Measurements from ENCODE around the gene CACNG8.

CACNG8 gene

DNA sequence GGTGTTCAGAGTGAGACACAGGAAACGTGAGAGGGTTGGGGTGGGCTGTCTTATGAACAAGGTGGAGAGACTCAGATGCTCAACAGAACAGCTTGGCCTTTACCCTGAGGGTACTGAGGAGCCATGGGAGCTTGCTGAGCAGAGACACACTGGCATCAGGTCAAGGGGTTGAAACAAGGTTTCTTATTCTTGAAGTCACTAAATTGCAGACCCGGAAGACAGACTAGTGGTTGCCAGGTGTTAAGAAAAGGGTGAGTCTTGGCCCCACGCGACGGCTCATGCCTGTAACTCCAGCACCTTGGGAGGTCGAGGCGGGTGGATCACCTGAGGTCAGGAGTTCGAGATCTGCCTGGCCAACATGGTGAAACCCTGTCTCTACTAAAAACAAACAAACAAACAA lies 51.1 kb downstream of the CACNG8 start:
- DNase-seq (ENCODE audit: low read depth): no peak

DNA sequence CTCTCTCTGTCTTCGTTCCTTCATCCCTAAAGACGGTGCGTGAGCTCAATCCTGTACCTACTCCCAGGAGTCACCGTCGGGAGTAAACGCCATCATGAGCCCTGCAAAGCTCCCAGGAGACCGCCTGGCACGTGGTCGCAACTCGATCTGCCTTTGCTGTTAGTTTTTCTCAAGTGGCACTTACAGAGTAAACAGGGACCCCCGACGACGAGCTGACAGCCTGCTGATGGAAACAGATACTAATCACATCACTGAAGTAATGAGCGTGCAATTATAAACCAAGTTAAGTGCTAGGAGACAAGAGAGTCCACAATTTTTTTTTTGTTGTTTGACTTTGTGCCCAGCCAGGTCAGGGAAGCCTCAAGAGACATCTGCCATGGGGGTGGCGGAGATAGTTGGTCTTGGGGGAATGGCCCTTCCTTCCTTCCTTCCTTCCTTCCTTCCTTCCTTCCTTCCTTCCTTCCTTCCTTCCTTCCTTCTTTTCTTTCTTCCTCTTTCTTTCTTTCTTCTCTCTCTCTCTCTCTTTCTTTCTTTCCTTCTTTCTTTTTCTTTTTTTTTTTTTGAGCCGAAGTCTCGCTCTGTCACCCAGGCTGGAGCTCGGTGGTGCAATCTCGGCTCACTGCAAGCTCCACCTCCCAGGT lies 52.3 kb downstream of the CACNG8 start:
- H3K4me3 ChIP-seq (ENCODE audit: low read depth, low read length): no peak overlapping the region
- DNase-seq (ENCODE audit: low read depth): no peak
- TF ChIP-seq, protein P1, sequence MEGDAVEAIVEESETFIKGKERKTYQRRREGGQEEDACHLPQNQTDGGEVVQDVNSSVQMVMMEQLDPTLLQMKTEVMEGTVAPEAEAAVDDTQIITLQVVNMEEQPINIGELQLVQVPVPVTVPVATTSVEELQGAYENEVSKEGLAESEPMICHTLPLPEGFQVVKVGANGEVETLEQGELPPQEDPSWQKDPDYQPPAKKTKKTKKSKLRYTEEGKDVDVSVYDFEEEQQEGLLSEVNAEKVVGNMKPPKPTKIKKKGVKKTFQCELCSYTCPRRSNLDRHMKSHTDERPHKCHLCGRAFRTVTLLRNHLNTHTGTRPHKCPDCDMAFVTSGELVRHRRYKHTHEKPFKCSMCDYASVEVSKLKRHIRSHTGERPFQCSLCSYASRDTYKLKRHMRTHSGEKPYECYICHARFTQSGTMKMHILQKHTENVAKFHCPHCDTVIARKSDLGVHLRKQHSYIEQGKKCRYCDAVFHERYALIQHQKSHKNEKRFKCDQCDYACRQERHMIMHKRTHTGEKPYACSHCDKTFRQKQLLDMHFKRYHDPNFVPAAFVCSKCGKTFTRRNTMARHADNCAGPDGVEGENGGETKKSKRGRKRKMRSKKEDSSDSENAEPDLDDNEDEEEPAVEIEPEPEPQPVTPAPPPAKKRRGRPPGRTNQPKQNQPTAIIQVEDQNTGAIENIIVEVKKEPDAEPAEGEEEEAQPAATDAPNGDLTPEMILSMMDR (IDR thresholded peaks at IDR 0.05; ENCODE audit: control insufficient read depth, extremely low read depth, insufficient read depth): no peak

More for the DNA sequence above, 51.1 kb downstream of the CACNG8 start:
- no peak overlapping the region for H3K4me3 ChIP-seq (ENCODE audit: low read depth, low read length)
- TF ChIP-seq, protein P1 (IDR thresholded peaks at IDR 0.05; ENCODE audit: control insufficient read depth, extremely low read depth, insufficient read depth): no peak

DNA sequence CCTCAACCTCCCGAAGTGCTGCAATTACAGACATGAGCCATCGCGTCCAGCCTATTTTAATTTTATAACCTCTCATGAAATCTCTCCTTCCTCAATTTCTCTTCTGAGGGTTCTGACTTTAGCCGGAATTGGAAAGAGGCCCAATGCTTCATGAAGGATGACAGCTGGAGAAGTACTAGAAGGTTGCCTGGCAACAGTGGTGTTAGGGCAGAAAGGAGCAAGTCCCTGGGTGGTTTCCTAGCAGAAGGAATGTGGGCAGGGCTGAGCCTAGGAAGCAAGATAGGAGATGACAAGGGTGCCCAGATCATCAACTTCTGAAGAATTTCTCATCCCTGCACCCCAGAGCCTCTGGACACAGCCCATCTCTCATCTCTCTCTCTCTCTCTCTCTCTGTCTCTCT lies 54.5 kb downstream of the CACNG8 start:
- H3K4me3 ChIP-seq (ENCODE audit: low read depth, low read length): no peak overlapping the region
- no peak for DNase-seq (ENCODE audit: low read depth)
- TF ChIP-seq, protein P1 (IDR thresholded peaks at IDR 0.05; ENCODE audit: control insufficient read depth, extremely low read depth, insufficient read depth): no peak

DNA sequence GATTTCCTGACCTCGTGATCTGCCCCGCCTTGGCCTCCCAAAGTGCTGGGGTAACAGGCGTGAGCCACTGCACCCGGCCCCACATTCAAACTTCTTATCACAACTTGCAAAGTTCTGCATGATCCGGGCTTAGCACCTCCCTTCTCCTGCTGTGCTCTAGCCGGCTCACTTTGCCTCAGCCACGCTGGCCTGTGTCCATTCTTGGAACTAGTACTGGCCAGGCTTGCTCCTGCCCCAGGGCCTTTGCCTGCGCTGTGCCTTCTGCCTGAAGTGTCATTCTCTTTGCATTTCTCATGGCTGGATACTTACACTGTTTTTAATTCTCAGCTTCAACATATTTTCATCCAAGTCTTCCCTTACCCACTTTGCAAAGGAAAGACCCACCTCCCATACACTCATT lies 58.6 kb downstream of the CACNG8 start:
- no peak overlapping the region for H3K4me3 ChIP-seq (ENCODE audit: low read depth, low read length)
- TF ChIP-seq, protein P1 (IDR thresholded peaks at IDR 0.05; ENCODE audit: control insufficient read depth, extremely low read depth, insufficient read depth): no peak
- DNase-seq (ENCODE audit: low read depth): no peak

DNA sequence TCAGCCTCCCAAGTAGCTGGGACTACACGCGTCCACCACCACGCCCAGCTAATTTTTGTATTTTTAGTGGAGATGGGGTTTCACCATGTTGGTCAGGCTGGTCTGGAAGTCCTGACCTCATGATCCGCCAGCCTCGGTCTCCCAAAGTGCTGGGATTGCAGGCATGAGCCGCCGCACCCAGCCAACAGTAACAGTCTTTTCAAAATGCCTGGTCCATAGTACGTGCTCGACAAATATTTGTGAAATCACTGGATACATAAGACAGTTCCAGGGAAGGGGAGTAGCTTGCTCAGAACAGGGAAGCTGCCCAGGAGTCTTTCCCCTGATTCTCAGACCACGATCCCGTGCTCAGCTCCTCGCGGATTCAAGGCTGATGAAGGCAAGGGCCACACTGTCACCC lies 59.2 kb downstream of the CACNG8 start:
- TF ChIP-seq, protein P1 (IDR thresholded peaks at IDR 0.05; ENCODE audit: control insufficient read depth, extremely low read depth, insufficient read depth): no peak
- DNase-seq (ENCODE audit: low read depth): no peak
- H3K4me3 ChIP-seq (ENCODE audit: low read depth, low read length): no peak overlapping the region

DNA sequence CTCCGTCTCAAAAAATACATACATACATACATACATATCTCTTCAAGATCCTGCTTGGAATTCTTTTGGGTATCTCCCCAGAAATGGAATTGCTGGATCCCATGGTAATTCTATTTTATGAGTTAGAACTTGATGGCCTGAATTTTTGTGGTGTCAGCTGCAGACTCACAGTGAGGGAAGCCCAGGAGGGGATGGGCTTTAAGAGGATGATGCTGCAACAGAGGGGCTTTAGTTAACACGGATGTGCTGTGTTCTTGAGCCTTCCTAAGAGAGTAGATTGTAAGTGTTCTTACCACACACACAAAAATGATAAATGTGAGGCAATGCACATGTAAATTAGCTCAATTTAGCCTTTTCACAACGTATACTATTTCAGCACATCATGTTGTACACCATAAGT lies 60.5 kb downstream of the CACNG8 start:
- no peak overlapping the region for H3K4me3 ChIP-seq (ENCODE audit: low read depth, low read length)
- TF ChIP-seq, protein P1 (IDR thresholded peaks at IDR 0.05; ENCODE audit: control insufficient read depth, extremely low read depth, insufficient read depth): no peak
- DNase-seq (ENCODE audit: low read depth): no peak

DNA sequence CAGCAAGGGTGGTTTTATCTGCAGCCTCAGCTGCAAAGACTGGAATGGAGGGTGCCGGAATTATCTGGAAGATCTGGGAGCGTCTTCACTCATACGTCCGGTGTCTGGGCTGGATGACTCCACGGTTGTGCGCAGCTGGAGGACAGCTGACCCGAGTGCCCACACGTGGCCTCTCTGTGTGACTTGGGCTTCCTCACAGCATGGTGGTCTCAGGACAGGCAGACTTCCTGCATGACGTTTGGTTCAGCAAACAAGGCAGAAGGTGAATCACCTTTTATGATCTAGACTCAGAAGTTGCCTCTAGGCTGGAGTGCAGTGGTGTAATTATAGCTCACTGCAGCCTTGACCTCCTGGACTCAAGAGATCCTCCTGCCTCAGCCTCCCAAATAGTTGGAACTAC lies 61.9 kb downstream of the CACNG8 start:
- TF ChIP-seq, protein P1 (IDR thresholded peaks at IDR 0.05; ENCODE audit: control insufficient read depth, extremely low read depth, insufficient read depth): no peak
- DNase-seq (ENCODE audit: low read depth): no peak
- H3K4me3 ChIP-seq (ENCODE audit: low read depth, low read length): no peak overlapping the region
